Stimulated activated CD4-positive, alpha-beta T cell treated with anti-CD3 and anti-CD28 coated beads, TNF-alpha, amount 100 ng/mL, for 4 hours (primary cell): ENCODE results near the gene SLC35E2B.
A peak's percentile ranks its signal among the peaks of the same experiment; 100 is the strongest.

Experiments used
- DNase-seq, 3 experiments: peaks; one replicate each; pipeline ENCODE4 v3.0.0-alpha.2; 2020; ENCODE audit warnings: low read depth in 3 of 3

The SLC35E2B gene

DNA sequence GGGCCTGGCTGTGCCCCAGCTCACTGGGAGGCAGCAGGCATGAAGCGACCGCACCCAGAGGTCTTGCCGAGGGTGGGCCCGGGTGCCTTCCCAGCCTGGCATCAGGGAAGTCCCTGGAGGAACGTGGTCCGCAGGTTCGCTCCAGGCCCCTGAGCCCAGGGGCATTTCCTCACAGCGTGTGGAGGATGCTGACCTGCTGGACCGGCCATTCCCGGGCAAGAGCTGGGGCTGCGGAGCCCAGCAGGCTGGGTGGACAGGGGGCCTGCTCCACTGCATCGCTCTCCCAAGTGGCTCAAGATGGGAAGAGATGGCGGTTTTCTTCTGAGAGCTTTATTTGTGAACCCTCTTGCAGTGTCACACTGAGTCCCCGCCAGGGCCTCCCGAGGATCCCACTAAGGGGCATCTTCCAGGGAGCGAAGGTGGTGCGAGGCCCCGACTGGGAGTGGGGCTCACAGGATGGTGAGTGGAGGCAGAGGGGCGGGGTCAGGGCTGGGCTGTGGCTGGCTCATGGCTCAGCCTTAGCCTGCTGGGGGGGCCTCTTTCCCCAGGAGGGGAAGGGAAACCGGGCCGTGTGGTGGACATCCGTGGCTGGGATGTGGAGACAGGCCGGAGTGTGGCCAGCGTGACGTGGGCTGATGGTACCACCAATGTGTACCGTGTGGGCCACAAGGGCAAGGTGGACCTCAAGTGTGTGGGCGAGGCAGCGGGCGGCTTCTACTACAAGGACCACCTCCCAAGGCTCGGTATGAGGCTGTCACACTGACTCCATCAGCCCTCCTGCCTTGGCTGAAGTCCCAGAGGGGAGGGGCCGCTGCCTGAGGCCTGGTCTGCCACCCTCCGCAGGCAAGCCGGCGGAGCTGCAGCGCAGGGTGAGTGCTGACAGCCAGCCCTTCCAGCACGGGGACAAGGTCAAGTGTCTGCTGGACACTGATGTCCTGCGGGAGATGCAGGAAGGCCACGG is 67.9 kb downstream of the SLC35E2B start:
- DNase-seq: no peak

GRCh38 chr1:1623631-1624442 is 68.8 kb downstream of the SLC35E2B start:
- no peak for DNase-seq

- no peak for DNase-seq
These were observed 69.4 kb downstream of the SLC35E2B start for GRCh38 chr1:1623181-1623630.

- DNase-seq: no peak
These were observed 69.9 kb downstream of the SLC35E2B start for GRCh38 chr1:1622788-1623094.

DNA sequence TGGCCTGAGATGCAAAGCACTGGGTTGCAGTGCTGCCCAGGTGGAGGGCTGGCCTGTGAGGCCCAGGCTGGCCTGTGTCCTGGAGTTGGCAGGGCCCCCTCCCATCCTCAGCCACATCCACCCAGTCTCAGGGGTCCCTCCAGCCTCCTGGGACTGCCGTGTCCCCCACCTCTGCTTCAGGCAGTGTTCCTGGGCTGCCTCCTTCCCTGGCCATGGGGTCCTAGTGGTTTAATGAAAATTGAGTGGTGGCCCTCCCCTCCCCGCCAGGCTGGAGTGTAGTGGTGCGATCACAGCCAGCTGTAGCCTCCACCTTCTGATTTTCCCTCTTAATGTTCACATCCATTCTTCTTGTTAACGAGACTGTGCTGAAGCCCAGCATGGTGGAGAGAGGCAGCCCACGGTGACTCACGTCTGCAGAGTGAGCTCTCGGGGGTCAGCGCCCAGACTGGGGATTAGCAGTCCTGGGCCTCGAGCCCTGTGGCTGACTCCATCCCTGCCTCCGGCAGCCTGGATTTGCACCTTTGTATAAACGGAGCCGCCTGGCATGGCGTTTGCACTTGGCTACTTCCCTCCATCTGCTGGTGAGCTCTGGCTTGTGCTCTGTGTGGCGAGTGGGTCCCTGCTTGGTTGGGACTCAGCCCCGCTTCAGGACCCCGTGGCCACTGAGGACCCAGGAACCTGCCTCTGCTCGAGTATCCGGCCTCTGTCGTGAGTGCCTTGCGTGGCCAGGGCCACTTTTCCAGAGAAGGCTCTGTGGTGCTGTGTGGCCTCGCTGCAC is 70.4 kb downstream of the SLC35E2B start:
- DNase-seq: no peak

GRCh38 chr1:1621173-1622009 is 71.2 kb downstream of the SLC35E2B start:
- no peak for DNase-seq

DNA sequence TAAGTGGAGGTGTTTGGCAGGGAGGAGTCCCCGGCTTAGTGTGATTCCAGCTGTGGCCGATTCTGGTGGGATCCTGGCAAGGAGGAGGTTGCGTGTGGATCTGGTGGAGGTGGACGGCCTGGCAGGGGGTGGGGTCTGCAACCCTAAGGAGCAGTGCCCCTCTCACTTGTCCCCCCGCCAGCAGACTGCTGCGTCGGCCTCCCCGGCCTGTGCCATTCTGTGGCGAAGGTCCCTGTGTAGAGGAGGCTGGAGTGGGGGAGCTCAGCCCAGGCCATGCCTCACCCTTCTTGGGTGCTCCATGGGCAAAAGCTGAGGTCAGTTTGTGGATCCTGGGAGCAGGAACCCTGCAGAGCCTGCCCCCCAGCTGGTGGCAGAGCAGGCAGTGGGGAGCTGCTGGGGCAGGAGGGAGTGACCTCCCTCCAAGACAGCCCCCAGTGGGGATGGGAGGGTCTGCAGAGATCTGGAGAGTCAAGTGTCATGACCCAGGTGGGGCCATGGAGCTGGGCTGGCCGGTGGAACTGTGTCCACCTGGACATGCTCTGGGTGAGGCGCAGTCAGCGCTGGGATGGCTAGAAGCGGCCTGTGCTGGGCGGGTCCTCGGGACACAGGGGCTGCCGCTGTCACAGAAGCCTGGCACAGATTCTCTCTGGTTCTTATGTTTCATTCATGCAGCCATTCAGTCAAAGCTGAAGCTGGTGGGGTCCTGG is 72.0 kb downstream of the SLC35E2B start:
- no peak for DNase-seq

DNA sequence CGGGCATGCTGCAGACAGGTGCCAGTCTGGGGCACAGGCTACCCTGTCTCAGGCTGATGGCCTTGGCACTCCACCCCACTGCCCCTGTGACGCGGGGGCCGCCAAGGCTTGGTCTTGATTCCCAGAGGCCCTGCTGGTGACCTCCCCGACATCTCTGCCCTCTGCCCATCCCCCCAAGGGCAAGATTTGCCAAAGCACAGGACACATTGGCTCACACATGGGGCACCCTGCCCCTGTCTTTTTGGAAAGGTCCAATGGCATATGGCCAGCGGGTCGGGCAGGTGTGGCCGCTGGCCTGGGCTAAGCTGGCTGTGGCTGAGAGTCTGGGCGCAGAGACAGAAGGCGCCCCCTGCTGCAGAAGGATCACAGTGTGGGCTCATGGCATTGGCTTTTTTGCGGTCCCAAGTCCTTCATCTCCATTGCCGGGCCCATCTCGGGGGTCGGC is 72.7 kb downstream of the SLC35E2B start:
- DNase-seq: no peak

DNA sequence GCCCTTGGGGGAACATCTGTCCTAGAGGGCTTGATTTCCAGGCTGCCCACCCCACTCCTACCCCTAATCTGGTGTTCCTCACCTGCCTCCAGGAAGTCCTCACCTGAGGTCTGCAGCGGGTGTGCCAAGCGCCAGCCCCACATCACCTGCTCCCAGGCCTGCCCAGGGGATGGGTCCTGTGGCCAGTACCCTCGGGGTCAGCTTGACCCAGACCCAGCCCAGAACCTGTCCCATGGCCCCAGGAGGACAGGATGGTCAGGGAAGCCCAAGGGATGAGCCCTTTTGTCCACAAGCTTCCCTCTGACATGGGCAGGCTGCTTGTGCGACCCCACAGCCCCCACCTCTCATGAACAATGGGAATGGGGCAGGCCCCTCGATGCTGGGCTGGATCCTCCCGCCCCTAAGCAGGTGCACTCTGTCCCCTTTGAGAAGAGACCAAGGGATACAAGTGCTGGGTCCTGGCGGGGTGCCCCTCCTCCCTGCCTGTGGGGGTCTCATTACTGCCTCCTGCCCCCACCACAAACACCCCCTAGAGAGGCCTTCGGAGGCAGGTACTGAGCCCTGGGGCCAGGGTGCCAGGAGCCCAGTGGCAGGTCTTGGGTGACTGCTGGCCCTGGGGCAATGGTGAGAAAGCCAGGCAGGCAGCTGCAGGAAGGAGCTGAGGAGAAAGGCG is 74.1 kb downstream of the SLC35E2B start:
- DNase-seq: no peak

GRCh38 chr1:1617925-1618324 is 74.7 kb downstream of the SLC35E2B start:
- DNase-seq: no peak

DNA sequence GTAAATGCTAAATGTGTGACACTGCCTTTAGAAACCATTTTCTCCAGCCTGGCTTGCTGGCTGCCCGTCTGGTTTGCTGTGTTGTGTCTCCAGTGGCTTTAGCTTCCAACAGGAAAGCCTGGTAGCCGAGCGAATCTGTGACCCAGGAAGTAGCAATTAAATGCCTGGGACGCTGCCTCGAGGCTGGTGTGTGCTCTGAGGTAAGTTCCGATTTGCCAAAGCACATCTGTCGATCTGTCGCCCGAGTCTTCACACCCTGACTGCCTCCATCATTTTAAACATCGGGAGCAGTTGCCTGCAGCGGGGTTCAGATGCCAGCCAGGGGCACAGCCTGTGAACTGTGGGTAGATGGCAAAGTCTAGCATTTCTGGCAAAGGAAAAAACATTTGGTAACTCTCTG is 75.1 kb downstream of the SLC35E2B start:
- DNase-seq: no peak

DNA sequence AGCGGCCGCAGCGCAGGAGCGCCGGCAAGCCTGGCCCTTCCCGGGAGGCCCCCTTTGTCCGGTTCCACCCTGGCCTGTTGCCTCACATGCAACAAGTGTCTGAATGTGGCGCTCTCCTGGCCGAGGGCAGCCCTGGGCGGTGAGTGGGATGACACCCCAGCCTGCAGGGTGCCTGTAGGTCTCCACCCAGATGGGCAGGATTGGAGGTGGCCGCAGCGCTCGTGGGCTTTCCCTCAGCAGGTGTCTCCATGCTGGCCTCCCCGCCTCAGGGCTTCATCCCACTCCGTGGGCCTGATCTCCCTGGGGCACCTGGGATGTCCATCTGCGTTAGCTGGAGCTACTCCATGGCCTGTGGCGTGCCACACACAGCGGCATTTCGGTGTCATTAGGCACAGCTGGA is 75.8 kb downstream of the SLC35E2B start:
- DNase-seq: no peak

DNA sequence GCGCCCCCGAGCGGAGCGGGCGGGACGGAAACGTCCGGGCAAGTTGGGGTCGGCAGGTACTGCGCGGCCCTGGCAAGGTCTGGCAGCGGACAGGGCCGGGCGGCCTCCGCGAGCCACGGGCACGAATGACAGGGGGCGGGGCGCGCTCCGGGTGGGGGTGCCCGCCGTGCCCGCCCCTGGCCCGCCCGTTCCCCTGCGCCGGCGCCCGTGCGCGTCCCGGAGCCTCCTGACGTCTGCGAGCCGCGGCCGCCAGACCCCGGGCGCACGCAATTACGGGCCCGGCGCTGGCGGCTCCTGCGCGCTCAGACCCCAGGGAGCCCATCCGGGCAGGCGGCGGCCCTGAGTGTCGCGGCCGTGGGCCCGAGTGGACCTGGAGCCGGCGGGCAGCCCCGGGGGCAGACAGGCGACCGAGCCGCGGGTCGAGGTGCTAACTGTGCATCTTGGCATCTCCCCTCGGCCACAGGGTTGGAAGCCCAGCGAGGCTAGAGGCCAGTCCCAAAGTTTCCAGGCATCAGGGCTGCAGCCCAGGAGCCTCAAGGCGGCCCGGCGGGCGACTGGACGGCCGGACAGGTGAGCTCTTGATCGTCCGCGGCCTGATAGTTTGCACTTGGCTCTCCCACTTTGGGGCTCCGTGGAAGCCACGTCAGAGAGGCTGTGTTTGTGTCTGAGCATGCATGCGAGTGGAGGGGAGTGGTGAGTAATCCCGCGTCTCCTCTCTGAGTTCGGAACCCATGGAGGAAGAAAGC is 76.4 kb downstream of the SLC35E2B start:
- DNase-seq: no peak

GRCh38 chr1:1615256-1616044 is 77.1 kb downstream of the SLC35E2B start, which contains the start of gene MIB2:
Gene MIB2, plus strand, starts transcription at chr1:1615500. Its CDS starts 7,953 bp downstream, at chr1:1623453.
- DNase-seq: peak; percentile 93 to 95 (median 94)

DNA sequence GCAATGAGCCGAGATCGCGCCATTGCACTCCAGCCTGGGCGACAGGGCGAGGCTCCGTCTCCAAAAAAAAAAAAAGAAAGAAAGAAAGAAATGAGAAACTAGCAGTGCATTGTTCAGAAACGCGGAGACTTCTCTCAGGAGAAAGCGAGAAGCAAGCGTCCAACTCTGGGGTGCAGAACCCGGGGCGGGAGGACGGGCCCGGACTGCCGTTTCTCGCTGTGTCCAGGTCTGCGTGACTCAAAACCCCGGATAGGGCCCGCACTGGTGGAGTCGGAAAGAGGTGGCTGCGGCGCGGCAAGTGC is 77.7 kb downstream of the SLC35E2B start:
- DNase-seq: no peak

GRCh38 chr1:1614204-1614953 is 78.2 kb downstream of the SLC35E2B start:
- DNase-seq: peak in 1 of 3 experiments; percentile 49

- DNase-seq: no peak
These were observed 79.0 kb downstream of the SLC35E2B start for GRCh38 chr1:1613509-1614082.
